Mucosa of stomach (tissue), 1 donor: ENCODE measurements around the gene ATG7.

Source experiments
- H3K27me3 ChIP-seq: one replicate; pipeline ENCODE4 v1.7.0; 2013; ENCODE audit warnings: mild to moderate bottlenecking, low read length; ENCODE audit not compliant: control insufficient read depth, insufficient read depth
- H3K36me3 ChIP-seq: one replicate; pipeline ENCODE4 v1.7.0; 2013; ENCODE audit warnings: low read length; ENCODE audit not compliant: control insufficient read depth, insufficient read depth
- H3K4me1 ChIP-seq: one replicate; pipeline ENCODE4 v1.7.0; 2013; ENCODE audit warnings: mild to moderate bottlenecking, low read length; ENCODE audit not compliant: control insufficient read depth, insufficient read depth
- H3K4me3 ChIP-seq: one replicate; pipeline ENCODE4 v1.7.0; 2013; ENCODE audit warnings: low read length
- H3K9ac ChIP-seq: one replicate; pipeline ENCODE4 v1.7.0; 2013; ENCODE audit warnings: mild to moderate bottlenecking, low read length, moderate library complexity
- H3K9me3 ChIP-seq: one replicate; pipeline ENCODE4 v1.7.0; 2013; ENCODE audit warnings: mild to moderate bottlenecking, low read length, moderate library complexity; ENCODE audit not compliant: control insufficient read depth
- donor health status: Pancreatic carcinoma.

ATG7 gene

GRCh38 chr3:11307830-11308432, 35.7 kb downstream of the ATG7 start:
- no peaks in the 10 kb centered on the region for H3K27me3 ChIP-seq
- H3K36me3 ChIP-seq: no peaks in the 10 kb centered on the region

GRCh38 chr3:11310258-11310657, 38.1 kb downstream of the ATG7 start:
- Histone ChIP-seq H3K9ac (no peak overlapping the region), H3K9me3 (no peaks in the 10 kb centered on the region), H3K27me3 (no peaks in the 10 kb centered on the region), H3K4me1 (no peaks in the 10 kb centered on the region), H3K4me3 (no peak overlapping the region), H3K36me3 (no peaks in the 10 kb centered on the region)

More at GRCh38 chr3:11307830-11308432, 35.7 kb downstream of the ATG7 start:
- H3K4me1 ChIP-seq: no peaks in the 10 kb centered on the region
- H3K9ac ChIP-seq: no peak overlapping the region
- no peak overlapping the region for H3K4me3 ChIP-seq
- H3K9me3 ChIP-seq: no peaks in the 10 kb centered on the region

- Histone ChIP-seq H3K36me3 (no peaks in the 10 kb centered on the region), H3K9me3 (no peaks in the 10 kb centered on the region), H3K27me3 (no peaks in the 10 kb centered on the region), H3K4me1 (no peaks in the 10 kb centered on the region), H3K4me3 (no peak overlapping the region), H3K9ac (no peak overlapping the region)
These were observed 40.0 kb downstream of the ATG7 start for GRCh38 chr3:11312166-11312565.

GRCh38 chr3:11317300-11317699, 45.1 kb downstream of the ATG7 start:
- no peaks in the 10 kb centered on the region for H3K36me3 ChIP-seq
- H3K9ac ChIP-seq: no peak overlapping the region
- H3K9me3 ChIP-seq: no peaks in the 10 kb centered on the region
- H3K27me3 ChIP-seq: no peaks in the 10 kb centered on the region
- no peak overlapping the region for H3K4me3 ChIP-seq
- no peaks in the 10 kb centered on the region for H3K4me1 ChIP-seq

- Histone ChIP-seq H3K36me3 (no peaks in the 10 kb centered on the region), H3K4me1 (no peaks in the 10 kb centered on the region), H3K9ac (no peak overlapping the region), H3K4me3 (no peak overlapping the region), H3K9me3 (no peaks in the 10 kb centered on the region), H3K27me3 (no peaks in the 10 kb centered on the region)
These were observed 50.7 kb downstream of the ATG7 start for GRCh38 chr3:11322931-11323330.

GRCh38 chr3:11323813-11324212, 51.6 kb downstream of the ATG7 start:
- no peak overlapping the region for H3K4me3 ChIP-seq
- H3K9me3 ChIP-seq: no peaks in the 10 kb centered on the region
- no peak overlapping the region for H3K9ac ChIP-seq
- H3K27me3 ChIP-seq: no peaks in the 10 kb centered on the region
- no peaks in the 10 kb centered on the region for H3K36me3 ChIP-seq
- H3K4me1 ChIP-seq: no peaks in the 10 kb centered on the region

- Histone ChIP-seq H3K4me3 (no peak overlapping the region), H3K36me3 (no peaks in the 10 kb centered on the region), H3K27me3 (no peaks in the 10 kb centered on the region), H3K9me3 (no peaks in the 10 kb centered on the region), H3K9ac (no peak overlapping the region), H3K4me1 (no peaks in the 10 kb centered on the region)
These were observed 55.4 kb downstream of the ATG7 start for GRCh38 chr3:11327619-11328018.

- Histone ChIP-seq H3K4me1 (no peaks in the 10 kb centered on the region), H3K27me3 (no peaks in the 10 kb centered on the region), H3K4me3 (no peak overlapping the region), H3K9ac (no peak overlapping the region), H3K9me3 (no peaks in the 10 kb centered on the region), H3K36me3 (no peaks in the 10 kb centered on the region)
These were observed 56.2 kb downstream of the ATG7 start for GRCh38 chr3:11328196-11328945.

GRCh38 chr3:11329777-11330176, 57.6 kb downstream of the ATG7 start:
- H3K9me3 ChIP-seq: no peaks in the 10 kb centered on the region
- H3K4me1 ChIP-seq: no peaks in the 10 kb centered on the region
- H3K4me3 ChIP-seq: no peak overlapping the region
- no peaks in the 10 kb centered on the region for H3K36me3 ChIP-seq
- H3K27me3 ChIP-seq: no peaks in the 10 kb centered on the region
- no peak overlapping the region for H3K9ac ChIP-seq

- H3K4me3 ChIP-seq: no peak overlapping the region
- no peak overlapping the region for H3K9ac ChIP-seq
- H3K9me3 ChIP-seq: no peaks in the 10 kb centered on the region
- no peaks in the 10 kb centered on the region for H3K4me1 ChIP-seq
- no peaks in the 10 kb centered on the region for H3K36me3 ChIP-seq
- no peaks in the 10 kb centered on the region for H3K27me3 ChIP-seq
These were observed 58.9 kb downstream of the ATG7 start for GRCh38 chr3:11331101-11331500.

GRCh38 chr3:11335056-11335608, 62.9 kb downstream of the ATG7 start:
- H3K27me3 ChIP-seq: no peaks in the 10 kb centered on the region
- no peak overlapping the region for H3K9ac ChIP-seq
- H3K4me3 ChIP-seq: no peak overlapping the region
- H3K36me3 ChIP-seq: no peaks in the 10 kb centered on the region
- no peaks in the 10 kb centered on the region for H3K9me3 ChIP-seq
- no peaks in the 10 kb centered on the region for H3K4me1 ChIP-seq

GRCh38 chr3:11339541-11339940, 67.3 kb downstream of the ATG7 start:
- Histone ChIP-seq H3K4me1 (no peaks in the 10 kb centered on the region), H3K9ac (no peak overlapping the region), H3K4me3 (no peak overlapping the region), H3K36me3 (no peaks in the 10 kb centered on the region), H3K9me3 (no peaks in the 10 kb centered on the region), H3K27me3 (no peaks in the 10 kb centered on the region)
